Lower leg skin (tissue), 4 donors: ENCODE measurements around the gene HMGB2. TPM values are rescaled to one million over a fixed set of nuclear protein-coding genes. Genes with fewer than 3 reads are reported as not detected.
A peak's percentile ranks its signal among the peaks of the same experiment; 100 is the strongest.

Source experiments
- DNase-seq, 2 donors: peaks; one replicate each; pipeline ENCODE4 v3.0.0-alpha.2; 2019; ENCODE audit warnings: low spot score in 2 of 2
- H3K4me3 ChIP-seq: fragments of 200-600 bp; sonication (generic); 2 replicates; pipeline ENCODE4 v1.5.1; 2017; ENCODE audit warnings: mild to moderate bottlenecking, low read depth; ENCODE audit not compliant: poor library complexity, severe bottlenecking
- CTCF ChIP-seq, 3 donors: fragments of 450-650 bp; IDR thresholded peaks; one replicate each; pipeline ENCODE4 v1.5.1; 2016; ENCODE audit warnings: antibody characterized with exemption in 3 of 3, mild to moderate bottlenecking in 3 of 3, moderate library complexity in 2 of 3
- POLR2A ChIP-seq, 2 donors: fragments of 450-650 bp; IDR thresholded peaks; one replicate each; pipeline ENCODE4 v1.6.1; 2016 to 2017; ENCODE audit warnings: antibody characterized with exemption in 2 of 2, mild to moderate bottlenecking in 1 of 2, moderate library complexity in 1 of 2
- WGBS, 2 donors: methylation state at CpG; one replicate each; pipeline ENCODE4 v1.1.5; 2018; 5-methylcytosine and 5-hydroxymethylcytosine counted together
- intact Hi-C: fragments of 100-400 bp; cut with DNase I; formaldehyde crosslinking; loops from one replicate; pipeline ENCODE4 v1.15.0; 2023; ENCODE audit warnings: low total_unique reads
- total RNA-seq, 4 donors: library from RNA; depleted of rRNA; stranded (reverse); fragments of >200 nt; gene quantifications; one replicate each; pipeline ENCODE4 v1.1.0, GENCODE V29; 2016

HMGB2 gene
- total RNA-seq, 4 donors from 2014 or later: 26.2 to 52.3 (median 42.3) TPM

DNA sequence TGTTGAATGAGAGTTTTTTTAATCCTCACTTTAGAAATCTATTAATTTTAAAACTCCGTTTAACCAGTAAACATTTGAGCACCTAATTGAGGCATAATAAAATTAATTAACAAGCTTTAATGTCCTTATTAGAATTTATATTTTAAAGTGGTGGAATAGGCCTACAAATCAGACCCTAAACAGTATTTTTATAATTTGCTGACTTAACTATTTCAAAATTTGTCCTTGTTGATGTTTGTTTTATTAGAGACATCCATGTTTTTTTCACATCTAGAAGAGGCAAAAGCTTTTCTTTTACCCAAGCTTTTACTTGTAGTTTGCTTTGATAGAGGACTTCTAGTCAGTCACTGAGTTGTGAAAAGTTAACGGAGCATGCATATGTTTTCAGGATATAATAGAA, 40.4 kb upstream of the HMGB2 start:
- H3K4me3 ChIP-seq: no peak overlapping the region
- DNase-seq: no peak
- TF ChIP-seq CTCF (IDR thresholded peaks at IDR 0.05): no peak
- no peak for TF ChIP-seq POLR2A (IDR thresholded peaks at IDR 0.05)
- 93 to 95% methylated on average over 2 of the region's 2 CpGs for WGBS, 2 donors
- intact Hi-C loops: loop anchor here (5.0 kb wide), 1 partner anchor 37 kb away; no protein-coding TSS in a partner anchor

GRCh38 chr4:173371292-173372192, 37.4 kb upstream of the HMGB2 start:
- peak overlapping the region; percentile 82 for H3K4me3 ChIP-seq
- no peak for TF ChIP-seq POLR2A (IDR thresholded peaks at IDR 0.05)
- no peak for TF ChIP-seq CTCF (IDR thresholded peaks at IDR 0.05)
- peak; percentile 69 to 94 for DNase-seq
- WGBS, 2 donors: 0 to 1% methylated on average over 41 to 64 of the region's 68 CpGs
- intact Hi-C loops: loop anchor here (5.0 kb wide), 1 partner anchor 34 kb away; no protein-coding TSS in a partner anchor

DNA sequence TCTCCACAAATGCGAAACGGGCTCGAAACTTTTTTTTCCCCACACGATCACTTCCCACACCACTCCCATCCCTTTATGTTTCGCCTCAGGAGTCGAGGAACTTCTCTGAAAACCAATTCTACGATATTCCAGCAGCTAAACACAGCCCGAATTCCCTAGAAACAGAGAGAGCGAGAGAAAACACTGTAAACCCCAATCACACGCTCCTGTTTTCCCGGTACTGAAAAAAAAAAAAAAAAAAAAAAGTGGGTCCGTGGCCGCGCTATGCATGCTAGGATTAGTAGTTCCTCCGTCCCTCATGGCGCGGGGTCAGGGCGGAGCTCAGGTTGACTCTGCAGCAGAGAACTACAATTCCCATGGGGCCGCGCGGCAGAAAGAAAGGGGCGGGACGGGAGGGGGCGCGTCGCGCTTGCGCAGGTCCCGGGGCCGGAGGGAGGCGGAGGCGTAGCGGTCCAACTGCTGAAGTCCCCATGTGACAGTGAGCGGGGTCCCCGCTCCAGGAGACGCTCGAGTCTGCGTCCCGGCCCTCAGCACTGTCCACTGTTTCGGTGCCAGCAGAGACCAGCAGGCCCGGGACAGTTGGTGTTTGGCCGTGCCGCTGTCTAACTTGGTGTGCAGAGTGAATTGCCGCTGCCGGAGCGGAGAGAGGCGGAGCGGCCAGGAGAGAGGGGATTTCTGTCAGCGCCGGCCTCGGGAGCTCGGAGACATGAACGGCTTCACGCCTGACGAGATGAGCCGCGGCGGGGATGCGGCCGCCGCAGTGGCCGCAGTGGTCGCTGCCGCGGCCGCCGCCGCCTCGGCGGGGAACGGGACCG, 36.5 kb upstream of the HMGB2 start, which contains the start of gene SAP30:
SAP30 (plus strand) TSS at position 478 of the 815 bp plus-strand sequence; CDS start at position 707, 229 bp downstream.
- 1% methylated on average over 43 to 60 of the region's 72 CpGs for WGBS, 2 donors
- DNase-seq: peak; percentile 98 to 100
- intact Hi-C loops: loop anchor here (5.0 kb wide), 1 partner anchor 33 kb away; no protein-coding TSS in a partner anchor
- no peak for TF ChIP-seq CTCF (IDR thresholded peaks at IDR 0.05)
- peak in 1 of 2 donors; percentile 92 for TF ChIP-seq POLR2A (IDR thresholded peaks at IDR 0.05)
- peak within 1 kb of the TSS; percentile 82 for H3K4me3 ChIP-seq

GRCh38 chr4:173370130-173370476, 35.9 kb upstream of the HMGB2 start:
- peak overlapping the region; percentile 36 for H3K4me3 ChIP-seq
- TF ChIP-seq POLR2A (IDR thresholded peaks at IDR 0.05) (no peak), CTCF (IDR thresholded peaks at IDR 0.05) (no peak)
- intact Hi-C loops: loop anchor here (5.0 kb wide), 1 partner anchor 33 kb away; no protein-coding TSS in a partner anchor
- DNase-seq: peak; percentile 76 to 94
- whole genome bisulfite sequencing, 2 donors: 0% methylated on average over 14 of the region's 14 CpGs

DNA sequence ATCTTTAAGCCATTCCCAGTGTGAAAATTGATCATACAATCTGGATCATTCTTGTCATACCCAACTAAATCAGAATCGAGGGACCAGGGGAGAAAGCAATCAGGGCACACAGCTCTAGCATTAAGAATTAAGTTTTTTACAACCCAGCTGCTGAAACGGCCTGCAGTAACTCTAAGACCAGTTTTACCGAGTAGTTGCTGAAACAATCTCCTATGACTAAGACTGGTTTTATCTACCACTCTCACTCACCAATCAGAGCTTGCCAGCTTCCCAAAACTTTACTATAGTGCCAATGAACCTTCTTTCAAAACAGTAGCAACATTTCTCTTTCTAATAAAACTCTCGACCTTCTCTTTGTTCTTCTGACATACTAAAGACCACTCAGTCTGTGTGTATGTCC, 33.8 kb upstream of the HMGB2 start:
- DNase-seq: no peak
- no peak overlapping the region for H3K4me3 ChIP-seq
- no peak for TF ChIP-seq CTCF (IDR thresholded peaks at IDR 0.05)
- no peak for TF ChIP-seq POLR2A (IDR thresholded peaks at IDR 0.05)
- intact Hi-C loops: no loop called here
- 47 to 49% methylated on average over 4 of the region's 4 CpGs for WGBS, 2 donors
